HG03095 (cell line): ENCODE measurements around the gene ALDOA.

Experiments used
- ATAC-seq: cut with Tn5 transposase; IDR thresholded peaks from one replicate; pipeline ENCODE4 v1.9.1; 2021; ENCODE audit warnings: moderate library complexity; ENCODE audit not compliant: unreplicated experiment

Gene ALDOA

GRCh38 chr16:30088832-30089624 lies 23.5 kb downstream of the ALDOA start:
- ATAC-seq = no peak

- no peak for ATAC-seq
Measured at GRCh38 chr16:30090610-30091331, 25.2 kb downstream of the ALDOA start.

DNA sequence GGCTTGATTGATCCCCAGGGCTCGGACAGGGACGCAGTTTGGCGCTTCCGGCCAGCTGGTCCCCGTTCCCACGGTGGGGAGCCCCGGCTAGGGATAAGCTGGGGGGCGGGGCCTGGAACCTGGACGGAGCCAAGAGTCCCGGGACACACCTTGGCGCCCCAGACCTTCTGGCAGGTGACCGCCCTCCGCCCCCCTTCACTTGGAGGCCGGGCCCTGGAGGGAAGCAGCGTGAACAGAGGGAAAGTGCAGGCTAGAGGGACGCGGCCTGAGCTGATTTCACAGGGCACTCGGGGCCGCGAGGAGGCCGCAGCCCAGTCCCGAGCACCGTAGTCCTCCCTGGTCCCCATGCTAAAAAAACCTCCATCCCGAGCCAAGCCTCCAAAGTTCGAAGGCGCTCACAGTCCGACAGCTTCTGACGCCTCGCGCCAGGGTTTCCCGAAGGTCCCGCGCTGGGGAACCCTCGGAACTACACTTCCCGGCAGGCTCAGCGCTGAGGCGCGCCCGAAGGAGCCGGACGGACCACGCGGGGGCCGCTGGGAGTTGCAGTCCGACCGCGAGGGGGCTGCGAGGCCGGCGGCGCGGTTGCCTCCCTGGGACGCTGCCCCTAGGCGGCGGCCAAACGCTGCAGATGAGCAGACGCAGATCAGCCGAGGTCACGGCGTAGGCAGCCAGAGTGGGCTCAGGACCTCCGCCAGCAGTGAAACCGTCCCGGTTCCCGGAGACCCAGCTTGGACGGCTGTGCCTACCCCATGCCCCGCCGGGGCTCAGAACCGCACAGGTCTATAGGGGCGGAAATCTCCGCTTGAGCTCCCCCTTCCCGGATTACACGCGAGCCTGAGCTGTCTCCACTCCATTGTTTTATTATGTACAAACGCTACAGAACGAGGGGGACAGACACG lies 26.2 kb downstream of the ALDOA start, which contains the start of gene TBX6:
TSS of gene TBX6 (minus strand) at position 451 of the 899 bp plus-strand sequence. CDS start 731 bp downstream, outside the sequence.
- peak; percentile 49 for ATAC-seq

GRCh38 chr16:30092373-30093010 lies 26.9 kb downstream of the ALDOA start:
- peak; percentile 45 for ATAC-seq

GRCh38 chr16:30094541-30095165 lies 29.1 kb downstream of the ALDOA start:
- no peak for ATAC-seq

DNA sequence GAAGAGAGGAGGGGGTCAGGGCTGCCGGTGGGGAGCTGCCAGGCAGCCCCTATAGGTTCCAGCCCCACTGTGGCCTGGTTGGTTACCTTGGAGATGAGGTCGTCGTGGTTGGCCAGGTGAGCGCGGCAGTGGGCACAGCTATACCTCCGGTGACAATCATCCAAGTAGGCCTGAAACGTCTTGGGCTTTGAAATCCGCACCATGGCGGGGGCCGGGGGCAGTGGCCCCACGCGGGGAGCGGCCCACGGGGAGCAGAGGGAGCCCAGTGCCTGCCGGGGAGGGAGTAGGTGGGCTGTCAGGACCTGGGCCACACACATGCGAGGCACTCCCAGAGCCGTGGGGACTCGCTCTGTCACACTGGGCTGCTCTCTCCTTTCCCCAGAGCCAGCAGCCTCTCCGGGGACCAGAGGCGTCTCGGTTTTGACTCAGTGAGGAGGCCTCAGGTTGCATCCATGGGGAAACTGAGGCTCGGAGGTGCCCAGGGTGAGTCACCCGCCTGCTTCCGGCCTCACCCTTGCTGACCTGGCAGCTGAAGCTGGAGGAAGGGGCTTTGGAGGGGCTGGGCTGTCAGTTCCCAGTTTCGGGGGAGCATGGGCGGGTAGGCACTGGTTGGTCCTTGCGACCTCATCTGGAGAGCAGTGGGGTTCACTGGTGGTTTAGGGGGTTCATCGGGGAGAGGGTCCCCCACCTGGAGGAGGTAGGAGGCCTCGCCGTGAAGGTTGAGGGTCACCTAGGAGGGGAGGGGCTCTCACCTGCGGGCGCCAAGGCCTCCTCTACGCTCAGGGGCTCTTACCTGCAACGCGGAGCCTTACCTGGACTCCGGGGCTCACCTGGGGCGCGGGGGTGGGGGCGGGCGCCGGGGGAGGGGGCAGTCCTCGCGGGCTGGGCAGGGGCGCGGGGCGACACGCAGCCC lies 29.9 kb downstream of the ALDOA start:
- ATAC-seq = no peak

DNA sequence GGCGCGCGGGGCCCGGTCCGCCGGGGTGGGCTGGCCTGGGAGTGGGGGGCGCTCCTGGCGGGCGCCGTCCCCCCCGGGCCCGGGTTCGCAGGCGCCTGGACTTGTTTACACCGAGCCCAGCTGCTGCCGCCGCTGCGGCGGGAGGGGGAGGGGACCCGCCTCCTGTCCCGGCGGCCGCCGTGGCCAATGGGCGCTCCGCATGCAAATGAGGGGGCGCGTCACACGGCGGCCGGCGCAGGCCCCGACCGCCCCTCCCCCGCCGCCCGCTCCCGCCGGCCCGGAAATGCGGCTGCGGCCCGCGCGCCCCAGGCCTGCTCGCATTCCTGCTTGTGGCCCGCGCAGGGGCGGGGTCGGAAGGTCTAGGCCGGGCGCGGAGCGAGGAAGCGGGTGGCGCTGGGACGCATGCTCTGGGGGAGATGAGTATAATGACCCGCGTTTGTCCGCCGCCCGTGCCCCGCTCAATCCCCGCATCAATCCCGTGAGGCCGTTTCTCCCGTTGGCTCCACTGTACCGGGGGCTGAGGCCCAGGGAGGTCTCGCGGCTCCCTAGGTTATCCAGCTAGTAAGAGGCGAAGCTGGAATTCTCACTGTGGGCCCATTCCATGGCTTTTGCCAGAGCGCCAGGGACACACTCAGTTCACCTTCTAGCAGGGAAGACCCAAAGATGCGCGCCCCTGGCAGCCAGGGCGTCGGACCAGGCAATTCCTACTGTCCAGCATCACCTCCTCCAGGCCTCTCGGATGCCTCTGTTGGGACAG lies 30.7 kb downstream of the ALDOA start, which contains the start of gene YPEL3:
TSS of gene YPEL3 (minus strand) at position 109 of the 757 bp plus-strand sequence. CDS start 731 bp downstream, outside the sequence.
- no peak for ATAC-seq

DNA sequence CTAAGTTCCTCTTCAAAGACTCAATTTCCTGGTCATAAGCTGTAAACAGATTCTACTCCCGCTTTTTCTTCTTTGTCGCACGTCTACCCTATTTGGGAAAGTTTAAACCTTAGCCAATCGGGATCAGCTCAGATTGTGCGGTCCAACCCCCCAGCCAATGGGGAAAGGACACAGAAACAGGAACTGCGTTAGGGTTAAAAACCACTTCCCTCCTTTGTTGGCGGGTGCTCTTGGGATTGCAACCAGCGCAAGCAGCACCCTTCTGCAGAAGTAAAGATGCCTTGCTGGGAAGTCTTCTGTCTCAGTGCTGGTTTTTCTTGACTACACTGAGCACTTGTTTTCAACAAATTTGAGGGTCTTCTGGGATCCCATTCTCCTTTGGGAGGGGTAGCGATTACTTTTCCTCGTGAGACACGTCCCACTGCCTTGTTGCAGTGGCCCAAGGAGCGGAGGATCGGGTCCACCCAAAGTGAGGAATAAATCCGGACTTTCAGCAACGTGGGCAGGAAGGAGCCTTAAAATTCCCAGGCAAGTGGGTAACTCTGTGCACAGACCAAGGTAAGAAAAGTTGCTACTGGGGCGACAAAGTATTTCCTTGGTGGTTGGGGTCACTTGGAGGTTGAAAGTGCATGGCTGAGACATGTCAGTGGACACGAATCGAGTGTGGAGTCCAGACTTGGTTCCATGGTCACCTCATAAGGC lies 31.5 kb downstream of the ALDOA start:
- no peak for ATAC-seq

DNA sequence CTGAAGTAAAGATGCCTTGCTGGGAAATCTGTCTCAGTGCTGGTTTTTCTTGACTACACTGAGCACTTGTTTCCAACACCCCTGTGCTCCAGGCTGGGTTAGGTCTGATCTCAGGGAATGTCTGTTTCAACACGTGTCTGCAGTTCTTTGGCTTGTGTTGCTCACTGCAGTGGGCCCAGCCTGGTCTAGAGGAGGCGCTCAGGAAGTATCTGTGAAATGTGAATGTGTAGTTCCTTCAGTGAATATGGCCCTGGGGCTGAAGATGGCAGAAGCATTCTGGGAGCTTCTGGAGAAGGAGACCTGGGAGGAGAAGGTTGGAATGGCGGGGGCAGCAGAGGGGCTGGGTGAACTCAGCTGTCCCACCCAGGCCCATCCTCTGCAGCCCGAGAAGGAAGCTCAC lies 38.5 kb downstream of the ALDOA start:
- no peak for ATAC-seq

DNA sequence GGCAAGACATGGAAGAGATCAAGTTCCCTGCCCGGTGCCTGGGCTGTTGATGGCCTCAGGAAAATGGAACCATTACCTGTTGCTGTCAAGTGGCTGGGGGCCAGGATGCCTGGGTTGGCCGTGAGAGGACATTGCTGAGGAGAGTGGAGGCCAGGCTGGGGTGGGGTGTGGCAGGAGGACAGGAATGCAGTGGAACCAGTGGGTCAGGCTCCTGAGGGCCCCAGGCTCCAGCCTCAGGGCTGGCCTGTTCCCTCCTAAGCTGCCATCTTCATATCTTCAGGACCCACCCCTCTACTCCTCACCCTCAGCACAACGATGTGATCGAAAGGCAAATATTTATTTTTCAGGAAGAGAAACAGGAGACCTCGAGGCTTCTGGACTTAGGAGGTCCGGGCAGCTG lies 38.9 kb downstream of the ALDOA start:
- no peak for ATAC-seq

- no peak for ATAC-seq
Measured at GRCh38 chr16:30108059-30108850, 42.7 kb downstream of the ALDOA start.

- ATAC-seq = no peak
Measured at GRCh38 chr16:30110661-30111060, 45.1 kb downstream of the ALDOA start.

- ATAC-seq = no peak
Measured at GRCh38 chr16:30112197-30113030, 46.9 kb downstream of the ALDOA start.

DNA sequence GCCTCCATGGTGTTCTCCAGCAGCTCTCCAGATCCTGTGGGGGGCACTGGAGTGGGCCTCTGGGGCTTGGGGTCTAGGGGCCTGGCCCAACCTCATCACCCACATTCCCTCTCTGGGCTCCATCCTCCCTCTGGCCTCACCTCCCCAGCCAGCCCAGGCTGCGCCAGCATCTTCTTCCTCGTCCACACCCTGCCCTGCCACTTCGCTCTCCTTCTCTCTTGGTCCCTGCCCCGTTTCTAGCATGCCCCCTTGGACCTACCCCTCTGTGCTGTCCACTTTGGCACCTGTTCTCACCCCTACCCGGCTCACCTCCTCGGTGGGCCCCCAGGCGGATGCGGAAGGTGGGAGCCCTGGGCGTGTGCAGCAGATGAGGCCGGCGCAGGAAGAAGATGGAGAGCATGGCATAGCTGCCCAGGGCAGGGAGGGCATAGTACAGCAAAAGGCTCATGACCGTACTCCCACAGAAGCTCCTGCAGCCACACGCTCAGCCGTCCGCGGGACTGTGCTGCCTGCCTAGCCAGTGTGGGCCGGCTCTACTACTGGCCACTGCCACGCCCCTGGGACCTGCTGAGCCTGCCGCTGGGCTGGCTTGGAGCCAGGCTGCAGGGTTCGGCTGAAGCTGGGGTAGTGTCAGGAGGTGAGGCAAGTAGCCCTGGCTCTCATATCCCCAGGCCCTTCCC lies 47.6 kb downstream of the ALDOA start, which contains the start of gene GDPD3:
TSS of gene GDPD3 (minus strand) at position 507 of the 680 bp plus-strand sequence. CDS start at position 448, 59 bp downstream.
- ATAC-seq = no peak

- ATAC-seq = no peak
Measured at GRCh38 chr16:30113711-30114333, 48.3 kb downstream of the ALDOA start.
